Liver (tissue), 3 donors: ENCODE results near the gene ACTL8.

Experiments used
- CTCF ChIP-seq: fragments of 150-350 bp; IDR thresholded peaks from 2 replicates; pipeline ENCODE4 v1.5.1; 2017; ENCODE audit warnings: improper control_type of control experiment, low read depth, low read length; ENCODE audit not compliant: missing input control
- FOXA1 ChIP-seq: IDR thresholded peaks from 2 replicates; pipeline ENCODE4 v1.6.1; 2016; ENCODE audit warnings: antibody characterized with exemption
- FOXA2 ChIP-seq: IDR thresholded peaks from 2 replicates; pipeline ENCODE4 v1.6.1; 2016; ENCODE audit warnings: antibody characterized with exemption
- RAD21 ChIP-seq, 2 donors: IDR thresholded peaks; 2 replicates each; pipeline ENCODE4 v1.6.1; 2016; ENCODE audit warnings: antibody characterized with exemption in 2 of 2, mild to moderate bottlenecking in 2 of 2
- REST ChIP-seq: IDR thresholded peaks from 2 replicates; pipeline ENCODE4 v1.6.1; 2016; ENCODE audit warnings: antibody characterized with exemption, mild to moderate bottlenecking
- SP1 ChIP-seq: IDR thresholded peaks from 2 replicates; pipeline ENCODE4 v1.6.1; 2018; ENCODE audit warnings: antibody characterized with exemption, mild to moderate bottlenecking
- TAF1 ChIP-seq: conservative IDR thresholded peaks from 2 replicates; pipeline ENCODE4 v1.6.1; 2016; ENCODE audit warnings: antibody characterized with exemption, mild to moderate bottlenecking
- YY1 ChIP-seq: IDR thresholded peaks from 2 replicates; pipeline ENCODE4 v1.6.1; 2016; ENCODE audit warnings: antibody characterized with exemption, mild to moderate bottlenecking
- TF ChIP-seq, protein P1 (sequence below): IDR thresholded peaks from 2 replicates; pipeline ENCODE4 v1.6.1; 2016; ENCODE audit warnings: antibody characterized with exemption
- TF ChIP-seq, protein P2 (sequence below): IDR thresholded peaks from 2 replicates; pipeline ENCODE4 v1.6.1; 2016; ENCODE audit warnings: antibody characterized with exemption
- donor health status: healthy.
- donor health status: healthy.

- TF ChIP-seq REST, result no peak
- no peak for TF ChIP-seq RAD21 (IDR thresholded peaks at IDR 0.05)
- TF ChIP-seq CTCF, result no peak
- TF ChIP-seq FOXA2, result no peak
- no peak for TF ChIP-seq YY1
- TF ChIP-seq, protein P1, sequence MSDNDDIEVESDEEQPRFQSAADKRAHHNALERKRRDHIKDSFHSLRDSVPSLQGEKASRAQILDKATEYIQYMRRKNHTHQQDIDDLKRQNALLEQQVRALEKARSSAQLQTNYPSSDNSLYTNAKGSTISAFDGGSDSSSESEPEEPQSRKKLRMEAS, result no peak
- TF ChIP-seq FOXA1, result no peak
- TF ChIP-seq SP1, result no peak
- no peak for TF ChIP-seq TAF1
- TF ChIP-seq, protein P2, sequence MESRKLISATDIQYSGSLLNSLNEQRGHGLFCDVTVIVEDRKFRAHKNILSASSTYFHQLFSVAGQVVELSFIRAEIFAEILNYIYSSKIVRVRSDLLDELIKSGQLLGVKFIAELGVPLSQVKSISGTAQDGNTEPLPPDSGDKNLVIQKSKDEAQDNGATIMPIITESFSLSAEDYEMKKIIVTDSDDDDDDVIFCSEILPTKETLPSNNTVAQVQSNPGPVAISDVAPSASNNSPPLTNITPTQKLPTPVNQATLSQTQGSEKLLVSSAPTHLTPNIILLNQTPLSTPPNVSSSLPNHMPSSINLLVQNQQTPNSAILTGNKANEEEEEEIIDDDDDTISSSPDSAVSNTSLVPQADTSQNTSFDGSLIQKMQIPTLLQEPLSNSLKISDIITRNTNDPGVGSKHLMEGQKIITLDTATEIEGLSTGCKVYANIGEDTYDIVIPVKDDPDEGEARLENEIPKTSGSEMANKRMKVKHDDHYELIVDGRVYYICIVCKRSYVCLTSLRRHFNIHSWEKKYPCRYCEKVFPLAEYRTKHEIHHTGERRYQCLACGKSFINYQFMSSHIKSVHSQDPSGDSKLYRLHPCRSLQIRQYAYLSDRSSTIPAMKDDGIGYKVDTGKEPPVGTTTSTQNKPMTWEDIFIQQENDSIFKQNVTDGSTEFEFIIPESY, result no peak
Observed at GRCh38 chr1:17757426-17757825, 2.3 kb downstream of the ACTL8 start.
